Posterior vena cava (tissue), 2 donors: Measurements from ENCODE around the gene PIANP. TPM values are rescaled to one million over a fixed set of nuclear protein-coding genes. Genes with fewer than 3 reads are reported as not detected.
"Not testable (repeated sequence)": the region's sequence is repeated elsewhere in the genome, so short reads cannot be mapped to it uniquely, and the experiment has no call there.

Experiments used
- DNase-seq: peaks from one replicate; pipeline ENCODE4 v3.0.0-alpha.2; 2020; ENCODE audit warnings: low spot score
- intact Hi-C, 2 donors: fragments of 100-400 bp; cut with DNase I; formaldehyde crosslinking; loops; one replicate each; pipeline versions ENCODE4 v1.14.1 to v1.14.2; 2022 to 2023
- total RNA-seq, 2 donors: library from RNA; stranded (reverse); fragmentation: NEBNext Ultra II Directional; extraction: Animal tissue kit (Norgen Biotek cat#: 25700); gene quantifications; one replicate each; pipeline ENCODE4 v1.2.1, GENCODE V29; 2021
- donor health status: DM: yes; HTN: yes; CAD: no.
- donor health status: DM: yes; HTN: yes; CAD: no.

The PIANP gene
- total RNA-seq, 2 donors from 2014 or later, result 0.69 TPM; not detected in 1

DNA sequence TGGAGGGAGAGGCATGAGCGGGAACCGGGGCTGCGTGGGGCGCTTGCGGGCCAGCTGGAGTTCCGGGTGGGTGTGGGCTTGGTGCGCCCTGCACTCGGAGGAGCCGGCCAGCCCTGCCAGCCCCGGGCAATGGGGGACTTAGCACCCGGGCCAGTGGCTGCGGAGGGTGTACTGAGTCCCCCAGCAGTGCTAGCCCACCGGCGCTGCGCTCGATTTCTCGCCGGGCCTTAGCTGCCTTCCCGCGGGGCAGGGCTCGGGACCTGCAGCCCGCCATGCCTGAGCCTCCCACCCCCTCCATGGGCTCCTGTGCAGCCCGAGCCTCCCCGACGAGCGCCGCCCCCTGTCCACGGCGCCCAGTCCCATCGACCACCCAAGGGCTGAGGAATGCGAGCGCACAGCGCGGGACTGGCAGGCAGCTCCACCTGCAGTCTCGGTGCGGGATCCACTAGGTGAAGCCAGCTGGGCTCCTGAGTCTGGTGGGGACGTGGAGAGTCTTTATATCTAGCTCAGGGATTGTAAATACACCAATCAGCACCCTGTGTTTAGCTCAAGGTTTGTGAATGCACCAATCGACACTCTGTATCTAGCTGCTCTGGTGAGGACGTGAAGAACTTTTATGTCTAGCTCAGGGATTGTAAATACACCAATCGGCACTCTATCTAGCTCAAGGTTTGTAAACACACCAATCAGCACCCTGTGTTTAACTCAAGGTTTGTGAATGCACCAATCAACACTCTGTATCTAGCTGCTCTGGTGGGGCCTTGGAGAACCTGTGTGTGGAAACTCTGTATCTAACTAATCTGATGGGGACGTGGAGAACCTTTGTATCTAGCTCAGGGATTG lies 15.6 kb upstream of the PIANP start:
- DNase-seq, intact Hi-C loops: not testable (repeated sequence)

DNA sequence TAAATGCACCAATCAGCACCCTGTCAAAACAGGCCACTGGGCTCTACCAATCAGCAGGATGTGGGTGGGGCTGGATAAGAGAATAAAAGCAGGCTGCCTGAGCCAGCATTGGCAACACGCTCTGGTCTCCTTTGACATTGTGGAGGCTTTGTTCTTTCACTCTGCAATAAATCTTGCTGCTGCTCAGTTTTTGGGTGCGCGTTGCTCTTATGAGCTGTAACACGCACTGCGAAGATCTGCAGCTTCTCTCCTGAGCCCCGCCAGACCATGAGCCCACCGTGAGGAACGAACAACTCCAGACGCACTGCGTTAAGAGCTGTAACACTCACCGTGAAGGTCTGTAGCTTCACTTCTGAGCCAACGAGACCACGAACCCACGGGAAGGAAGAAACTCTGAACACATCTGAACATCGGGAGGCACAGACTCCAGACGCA lies 8.4 kb upstream of the PIANP start:
- DNase-seq, result no peak
- intact Hi-C loops, result no loop called here

DNA sequence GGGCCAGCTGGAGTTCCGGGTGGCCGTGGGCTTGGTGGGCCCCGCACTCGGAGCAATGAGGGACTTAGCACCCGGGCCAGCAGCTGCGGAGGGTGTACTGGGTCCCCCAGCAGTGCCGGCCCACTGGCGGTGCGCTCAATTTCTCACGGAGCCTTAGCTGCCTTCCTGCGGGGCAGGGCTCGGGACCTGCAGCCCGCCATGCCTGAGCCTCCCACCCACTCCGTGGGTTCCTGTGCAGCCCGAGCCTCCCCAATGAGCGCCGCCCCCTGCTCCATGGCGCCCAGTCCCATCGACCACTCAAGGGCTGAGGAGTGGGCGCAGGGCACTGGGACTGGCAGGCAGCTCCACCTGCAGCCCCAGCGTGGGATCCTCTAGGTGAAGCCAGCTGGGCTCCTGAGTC lies 7.7 kb upstream of the PIANP start:
- intact Hi-C loops, DNase-seq: not testable (repeated sequence)

DNA sequence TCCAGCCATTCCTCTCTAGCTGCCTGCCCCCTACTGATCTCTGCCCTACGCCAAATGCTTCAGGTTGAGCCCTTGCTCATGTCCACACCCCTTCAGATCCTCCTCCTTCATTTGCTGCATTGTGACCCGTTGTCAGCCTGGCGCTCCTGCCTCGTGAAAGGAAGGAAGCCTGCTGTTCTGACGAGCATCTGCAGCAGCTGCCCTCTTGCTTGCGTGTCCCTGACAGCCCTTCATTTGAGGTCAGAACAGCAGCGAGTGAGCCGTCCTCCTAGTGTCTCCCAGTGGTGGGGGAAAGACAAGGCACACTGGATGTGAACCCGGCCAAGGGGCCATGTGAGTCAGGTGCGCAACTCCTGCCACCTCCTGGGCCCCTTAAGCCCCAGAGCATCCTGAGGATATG lies 3.0 kb upstream of the PIANP start:
- intact Hi-C loops, result no loop called here
- DNase-seq, result no peak

DNA sequence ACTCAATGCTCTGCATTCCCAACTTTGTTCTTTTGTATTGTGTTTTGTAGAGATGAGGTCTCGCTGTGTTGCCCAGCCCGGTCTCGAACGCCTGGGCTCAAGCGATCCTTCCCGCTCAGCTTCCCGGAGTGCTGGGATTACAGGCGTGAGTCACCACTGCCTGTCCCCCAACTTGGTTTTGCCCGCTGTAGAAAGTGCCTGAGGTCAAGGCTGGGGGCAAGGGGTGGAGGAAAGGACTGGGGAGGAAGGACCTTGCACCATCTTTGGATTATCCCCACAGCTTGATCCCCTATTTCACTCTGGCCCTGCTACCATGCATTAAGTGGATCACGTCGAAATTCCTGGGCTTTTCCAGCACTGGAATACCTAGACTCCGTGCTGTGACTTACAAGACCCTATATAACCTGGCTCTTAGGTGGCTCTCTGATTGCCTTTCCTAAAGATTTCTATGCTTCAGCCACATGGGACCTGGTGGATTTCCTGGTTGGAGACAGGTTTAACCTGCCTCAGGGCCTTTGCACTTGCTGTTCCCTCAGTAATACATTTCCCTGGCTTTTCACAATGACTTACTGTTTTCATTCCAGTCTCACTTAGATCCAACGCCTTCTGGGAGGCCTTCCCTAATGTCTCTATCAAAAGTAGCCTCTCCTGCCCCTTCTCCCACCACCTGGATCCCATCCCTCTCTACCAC lies 608 bp upstream of the PIANP start:
- intact Hi-C loops, result no loop called here

DNA sequence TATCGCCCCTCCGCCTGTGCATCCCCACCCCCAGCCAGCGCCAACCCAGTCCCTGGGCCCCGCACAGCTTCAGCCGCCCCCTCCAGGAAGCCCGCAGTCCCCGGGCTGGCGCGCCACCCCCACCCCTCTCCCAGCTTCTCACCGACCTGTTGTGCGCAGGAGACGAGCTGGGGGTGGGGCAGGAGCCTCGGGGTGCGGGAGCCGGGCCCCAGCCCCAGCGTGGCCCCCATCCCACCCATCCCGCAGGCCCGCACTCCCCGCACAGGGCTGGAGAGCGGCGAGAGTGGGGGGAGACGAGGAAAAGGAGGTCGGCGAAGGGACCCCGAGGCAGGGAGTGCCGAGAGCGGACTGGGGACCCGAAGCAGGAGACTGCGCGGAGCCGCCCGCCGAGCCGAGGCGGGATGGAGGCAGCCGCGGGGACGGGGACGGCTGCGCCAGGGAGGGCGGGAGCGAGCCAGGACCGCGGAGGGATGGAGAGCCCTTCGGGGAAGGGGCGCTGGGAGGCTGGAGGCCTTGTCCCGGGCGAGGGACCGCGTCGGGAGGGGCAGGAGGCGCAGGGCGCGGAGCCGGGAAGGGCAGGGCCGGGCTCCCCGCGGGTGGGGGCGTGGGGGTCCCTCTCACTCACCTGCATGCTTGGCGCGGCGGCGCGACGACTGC lies 498 bp downstream of the PIANP start:
- intact Hi-C loops, result no loop called here
- peak; percentile 40 for DNase-seq

More for the DNA sequence above, 608 bp upstream of the PIANP start:
- peak; percentile 58 for DNase-seq

DNA sequence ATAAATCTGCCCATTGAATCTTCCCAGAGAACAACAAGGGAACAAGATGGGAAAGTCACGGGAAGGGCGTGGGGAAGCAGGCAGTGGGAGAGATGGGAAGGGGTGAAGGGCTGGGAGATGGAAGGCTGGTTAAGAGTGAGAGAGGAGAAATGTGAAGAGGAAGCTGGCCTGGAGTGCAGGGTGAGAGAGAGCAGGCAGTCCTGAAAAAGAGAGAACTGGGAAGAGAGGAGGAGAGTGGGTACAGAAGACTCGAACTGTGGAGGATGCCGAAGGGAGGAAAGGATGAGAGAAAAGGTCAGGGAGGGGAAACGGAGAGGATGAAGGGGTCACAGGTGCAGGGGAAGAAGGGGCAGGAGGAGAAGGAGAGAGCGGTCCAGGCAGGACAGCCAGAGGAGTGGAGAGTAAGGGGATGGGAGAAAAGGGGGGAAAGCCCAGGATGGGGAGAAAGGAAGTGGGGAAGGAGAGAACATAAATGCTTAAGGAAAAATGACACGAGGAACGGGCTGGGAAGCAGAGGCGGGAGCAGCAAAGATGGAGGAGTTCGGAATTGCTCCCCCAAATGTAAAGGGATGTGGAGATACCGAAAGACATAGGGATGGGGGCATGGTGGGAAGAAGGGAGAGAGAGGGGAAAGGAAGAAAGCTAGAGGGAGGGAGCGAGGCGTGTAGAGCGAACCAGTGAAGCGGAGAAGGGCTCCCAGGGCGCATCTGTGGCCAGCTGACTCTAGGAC lies 1.2 kb downstream of the PIANP start:
- intact Hi-C loops, result no loop called here
- DNase-seq, result no peak

DNA sequence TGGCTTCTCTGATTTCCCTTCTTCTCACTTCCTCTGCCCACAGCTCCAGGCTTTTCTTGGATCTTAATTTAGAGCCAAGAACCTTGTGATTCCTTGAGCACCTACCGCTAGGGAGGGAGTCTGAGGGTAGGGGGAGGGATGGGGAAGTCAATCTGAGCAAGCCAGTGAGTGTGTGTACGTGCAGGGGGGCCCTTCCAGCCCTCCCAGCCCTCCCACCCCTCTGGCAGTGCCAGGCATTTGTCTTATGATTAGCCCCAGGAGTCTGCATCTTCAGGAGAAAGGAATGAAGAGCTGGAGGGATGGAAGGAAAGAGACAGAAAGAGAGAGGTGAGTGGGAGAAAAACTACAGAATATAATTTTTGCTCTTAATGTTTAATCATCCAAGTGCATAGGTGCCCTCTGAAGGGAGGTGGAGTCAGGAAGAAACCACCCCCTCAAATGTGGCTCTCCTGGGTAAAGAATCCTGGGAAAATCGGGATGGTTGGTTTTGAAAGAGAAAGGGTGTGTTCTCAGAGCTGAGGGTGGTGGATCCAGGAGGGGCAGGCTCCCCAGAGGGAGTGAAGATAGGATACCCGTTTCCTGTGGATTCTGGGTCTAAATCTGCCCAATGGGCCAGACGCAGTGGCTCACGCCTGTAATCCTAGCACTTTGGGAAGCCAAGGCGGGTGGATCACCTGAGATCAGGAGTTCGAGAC lies 2.1 kb downstream of the PIANP start:
- intact Hi-C loops, result no loop called here
- no peak for DNase-seq

DNA sequence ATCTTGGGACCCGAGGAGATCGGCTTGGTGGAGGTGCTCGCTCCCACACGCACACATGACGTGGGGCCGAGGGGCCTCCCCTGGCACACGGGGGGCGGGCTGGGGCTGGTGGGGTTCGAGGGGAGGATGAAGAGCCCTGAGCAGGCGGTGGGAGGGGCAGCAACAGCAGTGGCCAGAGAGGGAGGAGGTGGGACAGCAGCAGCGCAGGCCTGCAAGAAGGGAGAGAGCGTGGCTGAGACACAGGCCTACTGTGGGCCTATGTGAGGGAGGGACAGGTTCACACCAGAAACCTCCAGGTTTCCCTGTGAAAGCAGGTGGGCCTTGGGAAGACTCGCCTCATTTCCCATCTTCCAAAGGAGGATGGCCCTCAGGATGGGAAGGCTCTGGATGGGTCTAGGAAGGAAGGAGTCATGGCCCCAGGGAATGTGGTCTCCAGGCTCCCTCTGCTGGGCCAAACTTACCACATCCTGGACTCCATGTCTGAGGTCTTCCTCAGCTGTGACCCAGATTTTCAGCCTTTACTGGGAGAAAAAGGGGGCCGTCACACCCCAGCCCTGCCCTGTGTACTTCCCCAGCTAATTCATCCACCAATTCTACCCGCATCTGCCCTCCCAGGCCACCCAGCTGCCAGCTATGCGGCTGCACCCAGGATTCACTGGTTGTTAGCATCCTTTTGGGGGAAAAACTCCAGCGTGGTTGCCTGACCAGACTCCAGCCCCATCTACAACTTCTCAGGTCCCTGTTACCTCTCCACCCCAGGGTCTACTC lies 2.8 kb downstream of the PIANP start:
- intact Hi-C loops, result loop anchor here in 1 of 2 donors (1.0 kb wide), 1 partner anchor 48 kb away; no protein-coding TSS in a partner anchor
- no peak for DNase-seq

DNA sequence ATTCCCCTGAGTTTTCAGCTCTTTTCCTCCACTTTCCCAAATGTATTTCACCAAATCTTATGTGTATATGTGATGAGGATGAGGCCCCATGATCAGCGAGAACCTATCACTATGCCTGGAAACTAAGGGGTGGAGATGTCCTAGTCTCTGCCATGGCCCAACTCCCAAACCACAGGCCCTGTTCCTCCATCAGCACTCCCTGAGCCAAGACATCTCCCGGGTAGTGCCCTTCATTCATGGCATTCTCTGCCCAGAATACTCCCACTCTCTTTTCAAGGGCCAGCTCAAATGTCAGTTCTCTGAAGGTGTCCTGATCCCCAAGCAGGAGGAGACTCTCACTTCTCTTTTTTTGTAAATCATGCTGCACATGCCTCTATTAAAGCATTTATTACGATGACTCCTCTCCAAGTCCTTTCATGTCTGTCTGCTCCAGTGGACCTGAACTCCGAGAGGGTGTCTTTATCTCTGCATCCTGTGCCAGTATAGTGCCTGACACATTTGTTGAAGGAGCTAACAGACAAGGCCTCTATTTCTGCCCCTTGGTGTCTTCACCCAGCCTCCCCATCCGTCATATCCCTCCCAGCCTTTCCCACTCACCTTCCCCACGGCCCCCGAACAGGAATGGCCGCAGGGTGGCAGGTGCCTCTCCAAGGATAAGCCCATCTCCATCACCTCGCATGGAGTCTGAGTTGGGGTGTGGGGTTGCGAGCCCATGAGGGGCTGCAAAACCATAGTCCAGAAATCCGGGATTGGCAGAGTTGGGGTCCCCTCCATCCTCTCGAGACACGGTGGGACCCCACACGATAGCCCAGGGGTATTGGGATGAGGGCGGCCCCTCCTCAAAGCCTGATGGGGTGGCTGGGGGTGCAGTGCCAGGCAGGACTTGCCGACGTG lies 3.7 kb downstream of the PIANP start:
- no peak for DNase-seq
- intact Hi-C loops, result loop anchor here in 1 of 2 donors (1.0 kb wide), 1 partner anchor 48 kb away; no protein-coding TSS in a partner anchor

DNA sequence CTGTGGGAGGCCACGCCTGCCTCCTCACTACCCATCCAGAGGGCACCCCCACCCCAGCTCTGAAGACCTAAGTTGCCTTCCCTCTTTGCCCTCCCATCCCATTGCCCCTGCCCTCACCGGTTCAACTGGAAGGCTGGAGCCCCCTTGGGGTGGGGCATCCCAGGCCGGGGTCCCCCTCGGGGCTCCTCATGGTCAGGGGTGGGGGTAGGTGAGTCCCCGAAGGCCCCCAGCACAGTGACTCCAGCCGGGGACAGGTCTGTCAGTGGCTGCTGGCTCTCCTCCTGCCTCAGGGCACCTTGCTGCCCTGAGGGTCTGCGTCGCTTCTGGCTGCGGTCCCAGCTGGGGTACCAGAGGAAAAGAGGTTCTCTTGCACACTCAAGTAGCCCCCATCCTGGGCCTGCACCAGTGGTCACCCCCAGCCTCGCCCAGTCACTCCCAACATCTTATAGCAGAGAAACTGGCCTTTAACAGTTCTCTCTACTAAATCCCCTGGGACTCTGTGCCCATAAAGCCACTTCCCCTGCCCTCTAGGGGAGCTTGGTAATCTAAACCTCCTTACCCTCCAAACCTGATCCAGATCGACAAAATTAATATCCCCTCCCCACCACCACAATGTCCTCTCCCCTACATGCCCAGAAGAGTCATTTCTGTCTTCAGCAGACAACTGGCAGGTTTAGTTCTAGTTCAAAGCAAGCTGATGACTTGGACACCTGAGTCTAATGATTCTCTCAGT lies 5.1 kb downstream of the PIANP start:
- intact Hi-C loops, result no loop called here
- DNase-seq, result no peak

DNA sequence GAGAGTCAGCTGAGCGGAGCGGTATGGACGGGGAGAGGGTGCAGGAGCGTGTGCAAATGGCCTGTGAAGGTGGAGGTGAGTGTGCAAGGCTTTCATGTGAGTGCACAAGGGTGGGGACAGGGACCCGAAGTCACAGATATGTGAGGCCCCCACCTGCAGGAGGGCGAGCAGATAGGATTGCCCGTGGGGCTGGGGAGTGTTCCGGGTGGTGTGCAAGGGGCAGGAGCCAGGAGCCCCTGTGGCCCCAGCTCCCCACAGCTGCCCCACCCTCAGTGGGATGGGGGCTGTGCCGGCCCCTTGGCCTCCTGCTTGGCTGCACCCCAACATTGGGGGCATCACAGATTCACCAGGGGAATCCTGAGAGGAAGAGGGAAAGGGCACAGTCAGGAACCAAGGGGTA lies 5.9 kb downstream of the PIANP start:
- intact Hi-C loops, result no loop called here
- DNase-seq, result no peak

DNA sequence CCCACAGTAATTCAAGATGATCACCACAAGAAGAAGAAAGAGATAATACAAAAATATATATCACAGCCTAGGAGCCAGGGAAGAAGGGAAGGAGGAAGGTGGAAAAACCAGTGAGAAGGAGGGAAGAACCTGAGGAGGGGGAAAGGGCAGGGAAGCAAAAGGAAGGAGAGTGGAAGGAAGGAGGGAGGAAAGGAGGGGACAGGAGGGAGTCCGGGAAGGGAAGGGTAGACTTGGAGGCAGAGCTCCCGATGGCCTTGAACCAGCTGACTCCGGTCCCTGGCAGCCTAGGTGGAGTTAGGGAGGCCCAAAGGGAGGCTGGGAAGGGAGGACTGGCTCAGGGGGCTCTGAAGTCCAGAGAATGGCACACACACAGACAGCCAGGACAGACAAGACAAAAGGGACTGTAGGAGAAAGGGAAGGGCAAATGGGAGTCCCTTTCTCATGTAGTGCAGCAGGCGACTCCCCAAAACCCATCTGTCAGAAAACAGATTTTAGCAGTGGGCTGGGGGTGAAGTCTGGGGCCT lies 6.7 kb downstream of the PIANP start:
- DNase-seq, result no peak
- intact Hi-C loops, result no loop called here

DNA sequence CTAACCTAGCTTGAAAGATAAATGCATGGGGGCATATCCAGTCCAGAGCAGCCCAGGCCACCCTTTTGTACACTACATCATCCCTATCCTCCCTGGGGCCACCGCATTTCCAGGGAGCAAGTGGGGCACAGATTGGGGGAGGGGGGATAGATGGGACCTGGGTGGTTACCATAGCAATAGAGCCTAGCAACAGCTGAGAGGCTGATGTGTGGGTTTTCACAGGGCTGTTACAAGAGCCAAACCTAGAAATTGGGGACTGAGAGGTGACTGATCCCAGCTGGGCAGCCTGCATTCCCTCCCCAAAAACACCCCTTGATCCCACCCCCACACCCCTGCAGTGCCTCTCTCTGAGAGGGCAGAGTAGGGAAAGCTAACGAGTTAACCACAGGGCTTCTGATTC lies 7.7 kb downstream of the PIANP start:
- intact Hi-C loops, result no loop called here
- no peak for DNase-seq

DNA sequence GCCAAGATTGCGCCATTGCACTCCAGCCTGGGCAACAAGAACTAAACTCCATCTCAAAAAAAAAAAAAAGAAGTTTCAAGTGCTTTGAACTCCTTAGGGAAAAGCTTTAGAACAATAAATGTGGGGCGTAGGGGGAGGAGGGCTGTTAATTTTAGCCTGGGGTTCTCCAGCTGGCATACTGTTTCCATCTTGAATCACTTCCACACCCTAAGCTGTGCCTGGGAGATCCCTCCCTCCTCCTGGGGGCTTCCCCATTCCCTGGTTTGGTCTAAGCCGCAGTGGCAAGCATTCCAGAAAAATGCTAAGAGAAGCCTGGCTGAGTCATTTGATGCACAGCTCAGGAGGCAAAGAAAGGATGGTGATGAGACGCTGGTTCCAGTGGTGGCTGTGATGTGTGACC lies 9.1 kb downstream of the PIANP start:
- intact Hi-C loops, result no loop called here

More for the DNA sequence above, 9.1 kb downstream of the PIANP start:
- no peak for DNase-seq
